Peyer's patch (tissue), 4 donors: ENCODE data around the gene KRT26.

ENCODE experiments used
- CTCF ChIP-seq, 6 experiments: fragments of 450-650 bp in 4 of 6; fragments of 200-600 bp in 2 of 6; sonication (generic) in 1 of 6; IDR thresholded peaks; one replicate each; pipeline ENCODE4 v1.5.1; 2017 to 2019; ENCODE audit warnings: antibody characterized with exemption in 6 of 6, mild to moderate bottlenecking in 3 of 6, moderate library complexity in 1 of 6
- POLR2A ChIP-seq, 2 donors: fragments of 450-650 bp; IDR thresholded peaks; one replicate each; pipeline ENCODE4 v1.5.1; 2017; ENCODE audit warnings: antibody characterized with exemption in 2 of 2, mild to moderate bottlenecking in 2 of 2, moderate library complexity in 2 of 2

- TF ChIP-seq POLR2A (IDR thresholded peaks at IDR 0.05) (no peak), CTCF (IDR thresholded peaks at IDR 0.05) (no peak)
Measured at GRCh38 chr17:40753804-40754203, 18.2 kb downstream of the KRT26 start.
